A549 (cell line): ENCODE results near the gene GDF7. TPM values are rescaled to one million over a fixed set of nuclear protein-coding genes. Genes with fewer than 3 reads are reported as not detected.

Experiments used
- ATAC-seq, 2 experiments: fragments of 200-7000 bp in 1 of 2; fragments of >200 bp in 1 of 2; cut with Nextera tagmentation in 1 of 2; cut with Tn5 transposase in 1 of 2; 3 replicates each; pipeline versions ENCODE4 v1.8.0 to v1.9.1; 2018 to 2020; ENCODE audit warnings: mild to moderate bottlenecking in 1 of 2, moderate library complexity in 1 of 2
- CTCF ChIA-PET: fragments of 300-600 bp; sonication (Branson Sonifier 250); formaldehyde crosslinking; extraction: SDS; loops from one replicate; lab custom pipeline; 2021; ENCODE audit warnings: antibody characterized with exemption, inconsistent platforms; lab: Yijun Ruan, JAX
- POLR2A ChIA-PET: fragments of 350-600 bp; formaldehyde crosslinking; extraction: SDS; loops from one replicate; lab custom pipeline; 2021; ENCODE audit warnings: antibody characterized with exemption, inconsistent platforms; lab: Yijun Ruan, JAX
- DNase-seq, 2 experiments: peaks; one replicate each; pipeline versions ENCODE4 v3.0.0 to v3.0.0-alpha.2; 2011 to 2016; ENCODE audit warnings: low read depth in 1 of 2, low spot score in 1 of 2
- FAIRE-seq: peaks from 2 replicates; lab custom pipeline; 2011; peaks lifted over from hg19 to GRCh38; lab: Jason Lieb, UNC
- H3K27ac ChIP-seq, 2 experiments: fragments of >200 bp; sonication (Bioruptor Twin); formaldehyde crosslinking; 3 replicates each; pipeline ENCODE4 v1.5.1; 2016 to 2017
- H3K4me1 ChIP-seq: fragments of >200 bp; sonication (Bioruptor Twin); formaldehyde crosslinking; 3 replicates; pipeline ENCODE4 v1.6.1; 2016
- H3K4me2 ChIP-seq: fragments of >200 bp; sonication (Bioruptor Twin); formaldehyde crosslinking; 3 replicates; pipeline ENCODE4 v1.6.1; 2016
- H3K4me3 ChIP-seq: fragments of >200 bp; sonication (Bioruptor Twin); formaldehyde crosslinking; 3 replicates; pipeline ENCODE4 v1.5.1; 2016
- H3K9me3 ChIP-seq: fragments of >200 bp; sonication (Bioruptor Twin); formaldehyde crosslinking; 3 replicates; pipeline ENCODE4 v1.6.1; 2016
- ATOH8 ChIP-seq: fragments of 250-450 bp; sonication (Bioruptor Pico); IDR thresholded peaks from 2 replicates; pipeline ENCODE4 v1.5.0; 2020; ENCODE audit warnings: low read depth, mild to moderate bottlenecking, moderate library complexity
- BHLHE40 ChIP-seq: IDR thresholded peaks from 2 replicates; pipeline ENCODE4 v1.6.1; 2012; ENCODE audit warnings: low read depth, low read length, inconsistent platforms
- EP300 ChIP-seq, 2 experiments: fragments of >200 bp; sonication (Bioruptor Twin); formaldehyde crosslinking; IDR thresholded peaks; 2 replicates in 1 of 2; 3 replicates in 1 of 2; pipeline ENCODE4 v1.6.1; 2016 to 2017
- FOSB ChIP-seq: fragments of 250-450 bp; sonication (Bioruptor Pico); IDR thresholded peaks from 2 replicates; pipeline ENCODE4 v1.5.0; 2020; ENCODE audit warnings: mild to moderate bottlenecking, moderate library complexity
- FOXS1 ChIP-seq: fragments of 250-450 bp; sonication (Bioruptor Pico); IDR thresholded peaks from 2 replicates; pipeline ENCODE4 v1.5.0; 2020; ENCODE audit warnings: mild to moderate bottlenecking, moderate library complexity
- HES2 ChIP-seq: fragments of >200 bp; sonication (Bioruptor Twin); formaldehyde crosslinking; IDR thresholded peaks from 2 replicates; pipeline ENCODE4 v1.6.1; 2016
- HOXA7 ChIP-seq: fragments of 250-450 bp; sonication (Bioruptor Pico); IDR thresholded peaks from 2 replicates; pipeline ENCODE4 v1.5.0; 2020; ENCODE audit warnings: mild to moderate bottlenecking, moderate library complexity
- HOXB13 ChIP-seq: fragments of 250-450 bp; sonication (Bioruptor Pico); IDR thresholded peaks from 2 replicates; pipeline ENCODE4 v1.5.0; 2020; ENCODE audit warnings: low read depth, mild to moderate bottlenecking, moderate library complexity
- JUN ChIP-seq, 2 experiments: fragments of >200 bp; sonication (Bioruptor Twin); formaldehyde crosslinking; IDR thresholded peaks; 2 replicates in 1 of 2; 3 replicates in 1 of 2; pipeline ENCODE4 v1.6.1; 2016 to 2017
- JUNB ChIP-seq: fragments of >200 bp; sonication (Bioruptor Twin); formaldehyde crosslinking; IDR thresholded peaks from 2 replicates; pipeline ENCODE4 v1.6.1; 2016
- MAFK ChIP-seq: fragments of 450-650 bp; IDR thresholded peaks from 2 replicates; pipeline ENCODE4 v1.6.1; 2014; ENCODE audit not compliant: partially characterized antibody
- MYC ChIP-seq: IDR thresholded peaks from 2 replicates; pipeline ENCODE4 v1.6.1; 2012; ENCODE audit warnings: mild to moderate bottlenecking, inconsistent platforms, low read length, improper control_type of control experiment, borderline replicate concordance
- PBX3 ChIP-seq: IDR thresholded peaks from 2 replicates; pipeline ENCODE4 v1.6.1; 2012
- PHF8 ChIP-seq: fragments of 200-600 bp; sonication (generic); IDR thresholded peaks from 2 replicates; pipeline ENCODE4 v1.6.1; 2016; ENCODE audit warnings: low read depth, mild to moderate bottlenecking, antibody characterized with exemption, moderate library complexity, borderline replicate concordance
- POLR2A ChIP-seq: IDR thresholded peaks from 2 replicates; pipeline ENCODE4 v1.6.1; 2012; ENCODE audit warnings: mild to moderate bottlenecking, low read length
- RAD21 ChIP-seq, 2 experiments: fragments of >200 bp in 1 of 2; sonication (Bioruptor Twin) in 1 of 2; formaldehyde crosslinking in 1 of 2; IDR thresholded peaks in 1 of 2; conservative IDR thresholded peaks in 1 of 2; 2 replicates in 1 of 2; 3 replicates in 1 of 2; pipeline ENCODE4 v1.6.1; 2012 to 2018; ENCODE audit warnings: inconsistent platforms in 1 of 2
- RARB ChIP-seq: fragments of 250-450 bp; sonication (Bioruptor Pico); IDR thresholded peaks from 2 replicates; pipeline ENCODE4 v1.8.0; 2021; ENCODE audit warnings: mild to moderate bottlenecking, moderate library complexity
- RFX5 ChIP-seq: fragments of 450-650 bp; IDR thresholded peaks from 2 replicates; pipeline ENCODE4 v1.7.1; 2014; ENCODE audit warnings: antibody characterized with exemption, mild to moderate bottlenecking, moderate library complexity
- SMC3 ChIP-seq: fragments of >200 bp; sonication (Bioruptor Twin); formaldehyde crosslinking; IDR thresholded peaks from 3 replicates; pipeline ENCODE4 v1.6.1; 2018; ENCODE audit warnings: inconsistent platforms
- TFCP2L1 ChIP-seq: fragments of 250-450 bp; sonication (Bioruptor Pico); IDR thresholded peaks from 2 replicates; pipeline ENCODE4 v1.5.0; 2021; ENCODE audit warnings: mild to moderate bottlenecking
- ZC3H11A ChIP-seq: fragments of 450-650 bp; IDR thresholded peaks from 2 replicates; pipeline ENCODE4 v1.6.1; 2014; ENCODE audit warnings: antibody characterized with exemption, mild to moderate bottlenecking
- ZNF302 ChIP-seq: fragments of 250-450 bp; sonication (Bioruptor Pico); IDR thresholded peaks from 2 replicates; pipeline ENCODE4 v1.9.0; 2021; ENCODE audit warnings: inconsistent platforms, mild to moderate bottlenecking, moderate library complexity
- WGBS: methylation state at CpG from one replicate; pipeline ENCODE4 v1.1.6; 2017; ENCODE audit errors: missing lambda C conversion rate; 5-methylcytosine and 5-hydroxymethylcytosine counted together
- polyA plus RNA-seq, 4 experiments: library from polyadenylated mRNA; depleted of rRNA in 3 of 4; stranded (reverse); fragments of >200 nt; fragmentation: RNase III in 1 of 4; extraction: RNeasy Plus Mini Kit Qiagen cat#74134 plus additional on column Dnase treatment in 1 of 4; gene quantifications; 2 replicates in 3 of 4; 3 replicates in 1 of 4; pipeline ENCODE4 v1.2.3, GENCODE V29; 2011 to 2017
- TF ChIP-seq, protein P1 (sequence below): fragments of 250-450 bp; sonication (Bioruptor Pico); IDR thresholded peaks from 2 replicates; pipeline ENCODE4 v1.5.0; 2021; ENCODE audit warnings: mild to moderate bottlenecking, moderate library complexity, borderline replicate concordance

The GDF7 gene
- polyA plus RNA-seq, 2 of the 4 experiments (the other 2 are of a cell fraction): 0.03 to 0.05 TPM

DNA sequence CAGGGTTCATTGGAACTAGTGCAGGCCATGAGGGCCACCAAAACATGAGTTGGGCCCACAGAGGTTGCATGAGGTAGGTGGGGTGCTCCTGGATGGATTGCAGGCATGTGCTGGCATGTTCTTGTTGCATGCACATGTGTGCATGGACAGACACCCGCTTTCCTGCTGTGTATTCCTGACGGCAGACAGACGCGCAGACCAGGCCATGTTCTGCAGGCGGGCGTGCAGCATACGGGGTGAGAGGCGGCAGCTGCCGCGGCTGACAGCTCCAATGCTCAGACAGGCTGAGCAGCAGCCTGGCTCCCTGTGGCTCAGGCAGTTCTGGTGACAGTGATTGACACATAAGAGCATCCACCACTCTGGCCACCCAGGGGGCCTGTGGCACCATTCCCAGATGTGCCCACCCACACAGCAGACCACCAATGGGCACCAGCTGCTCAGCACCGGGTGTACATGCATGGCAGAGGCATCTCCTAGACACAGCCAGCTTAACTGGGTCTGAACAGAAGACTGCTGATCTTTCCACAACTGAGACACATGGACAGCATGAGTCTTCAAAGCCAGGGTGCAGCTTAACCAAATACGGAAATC, 37.3 kb upstream of the GDF7 start:
- no peaks in the 10 kb centered on the region for H3K9me3 ChIP-seq
- no peak overlapping the region for H3K4me3 ChIP-seq
- ChIA-PET CTCF (interaction anchor here (1.1 to 17.8 kb wide), 8 partner anchors 11 to 220 kb away, joined by 4 to 355 read pairs (median 58); partner anchors contain the start of genes HS1BP3 and RHOB), POLR2A (interaction anchor here (1.0 to 2.7 kb wide), 2 partner anchors 182 to 183 kb away, joined by 3 to 9 read pairs; partner anchors contain the start of gene RHOB)
- FAIRE-seq (no peak), ATAC-seq (no peak), DNase-seq (no peak)
- no peak overlapping the region for H3K4me2 ChIP-seq
- 93% methylated on average over 12 of the region's 12 CpGs for WGBS
- TF ChIP-seq PBX3: no peak
- TF ChIP-seq TFCP2L1 (CRISPR knock-in tag): no peak
- no peak for TF ChIP-seq FOXS1 (CRISPR knock-in tag)
- TF ChIP-seq MYC: no peak
- no peak for TF ChIP-seq SMC3
- TF ChIP-seq JUN (IDR thresholded peaks at IDR 0.05): no peak
- TF ChIP-seq EP300 (IDR thresholded peaks at IDR 0.05): no peak
- peaks cover 7% of the 10 kb centered on the region for H3K4me1 ChIP-seq
- no peak overlapping the region for H3K27ac ChIP-seq

DNA sequence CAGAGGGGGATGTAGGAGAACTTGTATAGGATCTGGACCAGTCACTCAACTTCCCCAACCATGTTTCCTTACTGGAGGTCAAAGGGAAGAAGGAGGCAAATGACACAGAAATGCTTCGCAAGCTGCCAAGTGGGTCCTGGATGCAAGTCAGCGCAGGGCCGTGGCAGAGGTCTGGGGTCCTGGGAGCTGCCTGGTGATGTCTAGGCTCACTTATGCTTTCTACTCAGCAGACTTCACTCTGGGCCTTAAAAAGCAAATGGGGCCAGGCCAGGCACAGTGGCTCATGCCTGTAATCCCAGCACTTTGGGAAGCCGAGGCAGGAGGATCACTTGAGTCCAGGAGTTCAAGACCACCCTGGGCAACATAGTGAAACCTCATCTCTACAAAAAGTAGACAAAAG, 36.0 kb upstream of the GDF7 start:
- no peak overlapping the region for H3K4me3 ChIP-seq
- WGBS: 88% methylated on average over 4 of the region's 4 CpGs
- ChIA-PET POLR2A (interaction anchor here (2.7 kb wide), 1 partner anchor 184 kb away, joined by 9 read pairs; the partner anchor contains the start of gene RHOB), CTCF (interaction anchor here (0.8 to 17.8 kb wide), 12 partner anchors 13 to 244 kb away, joined by 3 to 355 read pairs (median 6); partner anchors contain the start of genes HS1BP3 and RHOB)
- TF ChIP-seq MAFK: no peak
- TF ChIP-seq HOXA7 (CRISPR knock-in tag): no peak
- TF ChIP-seq RARB: no peak
- no peak for TF ChIP-seq ATOH8
- no peak for TF ChIP-seq RAD21 (conservative IDR thresholded peaks at IDR 0.05 in 1 of 2, IDR thresholded peaks at IDR 0.05 in 1 of 2)
- no peak for TF ChIP-seq ZNF302 (CRISPR knock-in tag)
- TF ChIP-seq FOSB (CRISPR knock-in tag): no peak
- no peak for TF ChIP-seq RFX5
- no peak for TF ChIP-seq BHLHE40
- no peak for TF ChIP-seq HES2
- no peak for TF ChIP-seq PBX3
- no peak for TF ChIP-seq PHF8
- TF ChIP-seq, protein P1, sequence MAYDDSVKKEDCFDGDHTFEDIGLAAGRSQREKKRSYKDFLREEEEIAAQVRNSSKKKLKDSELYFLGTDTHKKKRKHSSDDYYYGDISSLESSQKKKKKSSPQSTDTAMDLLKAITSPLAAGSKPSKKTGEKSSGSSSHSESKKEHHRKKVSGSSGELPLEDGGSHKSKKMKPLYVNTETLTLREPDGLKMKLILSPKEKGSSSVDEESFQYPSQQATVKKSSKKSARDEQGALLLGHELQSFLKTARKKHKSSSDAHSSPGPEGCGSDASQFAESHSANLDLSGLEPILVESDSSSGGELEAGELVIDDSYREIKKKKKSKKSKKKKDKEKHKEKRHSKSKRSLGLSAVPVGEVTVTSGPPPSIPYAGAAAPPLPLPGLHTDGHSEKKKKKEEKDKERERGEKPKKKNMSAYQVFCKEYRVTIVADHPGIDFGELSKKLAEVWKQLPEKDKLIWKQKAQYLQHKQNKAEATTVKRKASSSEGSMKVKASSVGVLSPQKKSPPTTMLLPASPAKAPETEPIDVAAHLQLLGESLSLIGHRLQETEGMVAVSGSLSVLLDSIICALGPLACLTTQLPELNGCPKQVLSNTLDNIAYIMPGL (CRISPR knock-in tag): no peak
- no peak for TF ChIP-seq JUNB
- TF ChIP-seq HOXB13 (CRISPR knock-in tag): no peak
- TF ChIP-seq ZC3H11A: no peak
- TF ChIP-seq POLR2A: no peak
- H3K9me3 ChIP-seq: no peaks in the 10 kb centered on the region
- ATAC-seq (no peak), FAIRE-seq (no peak), DNase-seq (no peak)
- no peak overlapping the region for H3K4me2 ChIP-seq
- H3K27ac ChIP-seq: no peak overlapping the region
- peaks cover 19% of the 10 kb centered on the region for H3K4me1 ChIP-seq
